Measurements from ENCODE around the gene PLEK.
"Not testable (repeated sequence)": the region's sequence is repeated elsewhere in the genome, so short reads cannot be mapped to it uniquely, and the experiment has no call there.

PLEK gene

GRCh38 chr2:68386365-68386764, 21.3 kb downstream of the PLEK start:
- DNase-seq: no peak

- DNase-seq: no peak
These were observed 22.6 kb downstream of the PLEK start for GRCh38 chr2:68387408-68388350.

DNA sequence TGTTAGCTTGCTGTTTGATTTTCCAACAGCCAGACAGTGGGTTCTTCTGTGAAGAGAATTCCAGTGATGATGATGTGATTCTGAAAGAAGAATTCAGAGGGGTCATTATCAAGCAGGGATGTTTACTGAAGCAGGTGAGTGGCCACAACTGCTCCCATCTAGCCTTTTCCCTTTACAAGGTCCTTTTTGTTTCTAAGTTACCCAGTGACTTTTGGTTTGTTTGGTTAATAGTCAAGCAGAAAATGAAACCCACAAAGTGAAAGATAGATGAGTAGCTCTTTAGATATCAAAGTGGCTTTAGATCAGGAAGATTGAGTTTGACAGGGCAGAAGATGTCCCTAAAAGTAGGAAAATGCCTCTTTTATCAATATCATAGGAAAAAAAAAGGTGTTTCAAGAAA, 23.3 kb downstream of the PLEK start:
- DNase-seq: no peak

GRCh38 chr2:68388772-68389171, 23.7 kb downstream of the PLEK start:
- DNase-seq: no peak

DNA sequence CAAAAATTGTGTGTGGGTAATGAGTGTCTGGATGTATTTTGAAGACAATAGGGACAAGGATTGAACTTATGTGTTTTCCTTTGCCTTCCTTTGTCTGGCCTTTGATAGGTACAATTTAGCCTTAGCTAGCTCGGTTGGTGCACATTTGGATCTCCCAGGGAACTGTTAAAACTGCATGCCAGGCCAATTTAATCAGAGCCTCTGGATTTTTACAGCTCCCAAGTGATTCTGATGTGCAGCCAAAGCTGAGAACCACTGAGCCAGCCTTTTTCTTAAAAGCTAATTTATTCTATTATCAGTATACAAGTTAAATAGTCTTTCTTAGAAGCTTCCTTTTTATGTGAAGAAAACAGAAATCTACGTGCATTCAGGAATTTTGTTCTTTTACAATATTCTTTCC, 25.0 kb downstream of the PLEK start:
- DNase-seq: no peak

- DNase-seq: no peak
These were observed 25.5 kb downstream of the PLEK start for GRCh38 chr2:68390586-68390985.

GRCh38 chr2:68391099-68391498, 26.0 kb downstream of the PLEK start:
- no peak for DNase-seq

GRCh38 chr2:68391869-68392268, 26.8 kb downstream of the PLEK start:
- no peak for DNase-seq

DNA sequence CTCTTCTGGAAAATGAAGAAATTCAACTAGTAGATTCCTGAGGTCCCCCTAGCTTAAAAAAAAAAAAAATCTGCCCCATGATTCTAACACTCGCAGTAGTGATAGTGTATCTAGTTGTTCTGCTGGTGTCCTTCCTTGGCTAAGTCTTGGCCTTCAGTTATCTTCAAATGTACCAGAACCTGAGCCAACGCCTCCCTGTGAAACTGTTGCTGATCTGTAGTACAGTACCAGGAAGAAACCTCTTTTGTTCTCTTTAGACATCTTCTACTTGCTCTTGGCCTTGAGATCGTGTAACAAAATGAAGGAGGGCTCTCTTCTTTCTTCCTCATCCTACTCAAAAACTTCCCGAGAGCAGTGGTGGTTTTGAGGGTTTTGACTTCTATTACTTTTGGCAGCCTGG, 31.0 kb downstream of the PLEK start:
- no peak for DNase-seq

GRCh38 chr2:68397704-68398263, 32.7 kb downstream of the PLEK start:
- not testable (repeated sequence) for DNase-seq

DNA sequence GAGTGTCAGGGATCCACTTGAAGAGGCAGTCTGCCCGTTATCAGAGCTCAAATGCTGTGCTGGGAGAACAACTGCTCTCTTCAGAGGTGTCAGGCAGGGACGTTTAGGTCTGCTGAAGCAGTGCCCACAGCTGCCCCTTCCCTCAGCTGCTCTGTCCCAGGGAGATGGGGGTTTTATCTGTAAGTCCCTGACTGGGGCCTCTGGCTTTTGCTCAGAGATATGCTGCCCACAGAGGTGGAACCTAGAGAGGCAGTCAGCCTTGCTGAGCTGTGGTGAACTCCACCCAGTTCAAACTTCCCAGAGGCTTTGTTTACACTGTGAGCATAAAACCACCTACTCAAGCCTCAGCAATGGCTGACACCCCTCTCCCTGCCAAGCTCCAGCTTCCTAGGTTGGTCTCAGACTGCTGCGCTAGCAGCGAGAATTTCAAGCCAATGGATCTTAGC, 38.1 kb downstream of the PLEK start:
- DNase-seq: no peak

- no peak for DNase-seq
These were observed 39.1 kb downstream of the PLEK start for GRCh38 chr2:68404164-68404563.

- no peak for DNase-seq
These were observed 40.1 kb downstream of the PLEK start for GRCh38 chr2:68404893-68405799.

- DNase-seq: peak; percentile 72
These were observed 46.5 kb downstream of the PLEK start for GRCh38 chr2:68411397-68412126.

- DNase-seq: no peak
These were observed 47.2 kb downstream of the PLEK start for GRCh38 chr2:68412127-68412819.

DNA sequence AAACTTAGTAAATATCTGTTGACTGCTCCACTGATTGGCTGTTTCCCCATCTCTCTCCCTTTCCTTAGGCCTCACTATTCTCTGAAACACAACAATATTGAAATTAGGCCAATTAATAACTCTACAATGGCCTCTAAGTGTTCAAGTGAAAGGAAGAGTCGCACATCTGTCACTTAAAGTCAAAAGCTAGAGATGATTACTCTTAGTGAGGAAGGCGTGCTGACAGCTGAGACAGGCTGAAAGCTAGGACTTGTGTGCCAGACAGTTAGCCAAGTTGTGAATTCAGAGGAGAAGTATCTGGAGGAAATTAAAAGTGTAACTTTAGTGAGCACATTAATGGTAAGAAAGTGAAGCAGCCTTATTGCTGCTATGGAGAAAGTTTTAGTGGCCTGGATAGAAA, 48.4 kb downstream of the PLEK start:
- no peak for DNase-seq

DNA sequence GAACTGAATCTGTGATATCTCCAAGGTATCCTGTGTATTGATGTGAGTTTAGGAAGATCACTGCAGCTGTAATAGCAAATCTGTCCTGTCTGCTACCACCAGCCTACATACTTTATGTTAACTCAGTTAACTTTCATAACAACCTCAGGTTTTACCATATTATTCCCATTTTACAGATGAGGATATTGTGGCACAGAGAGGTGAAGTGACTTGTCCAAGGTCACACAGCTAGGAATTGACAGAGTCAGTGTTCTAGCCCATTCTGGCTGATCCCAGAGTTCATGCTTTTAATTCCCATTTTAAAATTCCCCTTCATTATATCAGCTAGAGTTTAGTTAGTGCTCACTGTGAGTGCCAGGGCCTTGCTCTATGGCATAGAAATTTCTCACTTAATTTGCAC, 49.4 kb downstream of the PLEK start:
- no peak for DNase-seq

DNA sequence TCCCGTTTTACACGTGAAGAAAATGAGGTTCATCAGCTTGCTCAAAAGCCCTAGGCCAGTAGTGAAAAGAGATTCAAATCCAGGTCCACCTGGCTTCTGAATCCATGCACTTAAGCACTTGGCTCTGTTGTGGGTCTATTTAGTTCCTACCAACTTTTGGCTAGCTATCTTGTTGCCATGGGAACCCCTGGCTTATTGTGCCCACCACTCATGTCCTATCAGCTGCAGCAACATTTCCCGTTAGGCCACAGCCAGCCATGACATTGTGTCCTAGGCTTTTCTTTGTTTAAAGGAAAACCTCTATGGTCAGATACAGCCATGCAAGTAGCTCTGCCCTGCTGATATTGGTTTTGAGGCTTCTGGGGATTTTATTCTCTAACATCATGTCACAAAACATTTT, 49.8 kb downstream of the PLEK start:
- no peak for DNase-seq

GRCh38 chr2:68415521-68415920, 50.4 kb downstream of the PLEK start:
- no peak for DNase-seq

- DNase-seq: no peak
These were observed 51.1 kb downstream of the PLEK start for GRCh38 chr2:68416081-68416675.

DNA sequence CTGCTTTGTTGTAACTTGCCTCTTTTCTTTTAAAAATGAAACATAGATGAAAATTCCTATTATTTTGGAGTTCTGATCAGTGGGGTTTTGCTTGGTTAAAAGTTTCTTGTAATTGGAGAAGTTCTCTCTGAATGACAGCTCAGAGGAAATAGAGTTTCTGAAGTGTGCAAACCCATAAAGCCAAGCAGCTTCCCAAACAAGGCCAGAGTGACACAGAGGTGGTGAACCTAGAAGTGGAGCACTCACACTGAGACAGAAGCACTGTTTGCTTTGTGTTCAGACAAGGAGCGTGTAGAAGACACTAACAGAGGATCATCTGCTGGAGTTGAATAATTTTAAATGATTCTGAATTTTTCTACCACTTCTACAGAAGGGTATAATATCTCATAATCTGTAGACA, 52.8 kb downstream of the PLEK start:
- no peak for DNase-seq

DNA sequence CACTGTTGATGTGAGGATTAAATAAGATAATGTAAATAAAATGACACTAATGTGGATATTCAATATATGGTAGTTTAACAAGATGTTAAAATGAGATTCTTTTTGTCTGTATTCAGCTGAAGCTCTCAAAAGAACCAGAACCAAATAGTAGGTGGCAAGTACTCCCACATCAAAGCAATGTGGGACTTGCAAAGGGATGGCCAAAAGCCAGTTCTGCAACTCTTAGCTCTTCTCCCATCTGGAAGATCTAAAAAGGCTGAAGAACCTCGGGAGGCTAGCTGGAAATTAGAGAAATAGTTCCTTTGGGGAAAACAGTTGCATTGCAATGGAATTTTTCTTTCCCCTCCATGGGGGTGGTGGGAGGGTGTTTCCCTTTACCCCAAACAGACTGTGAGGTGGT, 53.3 kb downstream of the PLEK start:
- DNase-seq: no peak

All from NCI-H2227 treated with DMSO at 0.1 percent for 48 hours (cell line).